ENCODE data around the gene C8A.

The C8A gene

DNA sequence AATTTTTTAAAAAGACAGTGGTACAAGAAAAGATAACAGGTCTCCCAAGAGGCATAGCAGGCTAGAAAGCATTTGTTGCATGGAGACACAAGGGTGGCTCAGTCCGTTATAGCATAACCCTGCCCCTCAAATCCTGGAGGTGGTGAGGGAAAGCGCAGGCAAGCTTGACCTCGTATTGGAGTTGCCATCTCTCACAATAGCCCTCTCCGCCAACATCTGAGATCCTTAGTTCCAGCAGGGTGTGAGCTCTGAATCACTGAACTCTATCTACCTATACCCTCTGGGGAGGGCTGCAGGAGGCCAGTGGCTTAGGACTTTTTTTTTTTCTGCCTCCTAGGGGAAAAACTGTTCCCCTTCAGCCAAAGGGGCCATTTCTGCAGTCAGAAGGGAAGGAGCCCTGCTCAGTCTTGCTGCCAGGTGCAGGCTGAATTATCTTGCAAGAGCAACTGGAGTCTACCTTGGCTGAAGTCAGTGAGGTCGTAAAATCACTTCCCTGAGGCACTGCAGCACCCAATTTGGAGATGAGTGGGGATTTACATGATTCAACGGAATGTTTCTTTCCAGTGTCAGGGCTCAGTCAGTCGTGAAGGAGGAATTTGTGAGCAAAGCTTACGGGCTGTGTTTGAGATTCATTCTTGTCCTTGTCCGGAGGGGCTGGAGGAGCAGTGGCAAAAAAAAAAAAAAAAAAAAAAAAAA, 17.2 kb upstream of the C8A start:
- ATAC-seq = no peak
- no peak for DNase-seq

DNA sequence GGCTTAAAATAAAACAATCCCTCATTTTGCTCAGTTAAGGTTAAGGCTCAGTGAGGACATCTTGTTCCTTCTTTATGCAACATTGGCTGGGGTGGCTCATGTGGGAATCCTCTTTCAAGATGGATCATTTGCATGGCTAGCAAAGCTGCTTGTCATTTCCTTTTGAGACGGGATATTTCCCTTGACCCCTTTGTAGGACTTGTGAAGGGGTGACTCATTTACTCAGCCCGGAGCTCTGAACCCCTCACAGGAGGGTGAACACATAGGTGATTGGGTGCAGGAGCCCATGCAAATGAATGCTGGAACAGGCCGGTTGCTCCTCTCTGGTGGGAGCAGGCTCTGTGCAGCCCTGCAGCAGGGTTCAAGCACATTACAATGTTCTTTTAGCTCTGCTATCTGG, 15.8 kb upstream of the C8A start:
- ATAC-seq (no peak), DNase-seq (no peak)

DNA sequence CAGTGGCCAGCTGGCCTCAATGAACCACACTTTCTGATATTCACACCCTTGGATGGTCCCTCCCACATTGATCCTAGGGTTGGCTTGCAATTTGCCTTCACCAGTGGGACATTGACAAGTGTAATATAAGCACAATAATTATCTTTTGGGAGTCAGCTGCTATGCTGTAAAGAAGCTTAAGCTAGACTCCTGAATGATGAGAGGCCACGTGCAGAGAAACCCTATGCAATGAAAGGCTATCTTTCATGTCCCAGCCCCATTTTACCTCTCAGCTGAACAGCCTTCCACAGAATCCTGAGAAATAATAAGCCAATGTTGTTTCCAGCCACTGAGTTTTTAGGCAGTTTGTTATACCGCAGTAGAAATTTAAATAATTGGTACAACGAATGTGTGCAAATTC, 11.1 kb upstream of the C8A start:
- no peak for ATAC-seq
- DNase-seq = no peak

DNA sequence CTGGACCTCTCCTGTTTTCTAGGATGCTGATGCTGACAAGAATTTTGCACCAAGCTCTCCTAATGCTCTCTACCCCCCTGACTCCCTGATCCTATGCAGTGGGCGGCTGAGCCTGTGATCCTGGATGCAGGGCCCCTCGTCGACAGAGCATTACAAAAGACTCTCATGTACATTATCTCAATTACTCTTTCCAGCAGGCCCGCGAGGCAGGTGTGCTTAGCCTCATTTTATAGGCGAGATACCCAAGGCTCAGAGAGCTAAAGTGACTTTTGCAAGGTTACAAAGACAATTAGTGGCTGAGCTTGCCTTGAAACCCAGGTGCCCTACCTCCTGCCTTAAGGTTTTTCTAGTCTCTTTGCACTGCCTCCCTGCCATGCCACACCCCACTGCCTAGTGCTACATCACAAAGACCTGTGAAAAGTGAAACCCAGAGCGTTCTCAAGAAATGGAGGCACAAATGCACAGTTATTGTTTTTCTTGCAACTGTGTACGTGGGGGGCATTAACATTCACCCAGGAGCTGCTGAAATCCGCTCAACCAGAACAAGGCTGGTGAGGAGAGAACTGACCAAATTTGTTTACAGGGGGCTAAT, 10.0 kb upstream of the C8A start:
- ATAC-seq (no peak), DNase-seq (no peak)

DNA sequence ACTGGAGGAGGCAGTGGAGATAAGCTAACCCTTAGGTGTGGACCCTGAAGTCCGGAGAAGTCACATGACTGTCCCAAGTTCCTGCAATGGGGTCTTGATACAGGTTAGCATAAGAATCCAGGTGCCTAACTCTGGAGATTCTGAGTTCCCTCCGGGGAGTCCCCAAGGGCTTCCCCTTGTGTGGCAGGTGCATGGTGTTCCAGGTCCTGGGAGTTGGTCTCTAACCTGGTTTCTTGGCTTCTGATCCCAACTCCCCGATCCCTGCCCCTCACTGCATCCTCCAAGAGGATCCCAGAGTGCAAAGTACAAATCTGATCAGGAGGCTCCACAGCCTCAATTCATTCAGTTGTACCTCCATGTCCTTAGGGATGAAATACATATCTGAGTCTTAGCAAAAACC, 9.3 kb upstream of the C8A start:
- DNase-seq (no peak), ATAC-seq (no peak)

DNA sequence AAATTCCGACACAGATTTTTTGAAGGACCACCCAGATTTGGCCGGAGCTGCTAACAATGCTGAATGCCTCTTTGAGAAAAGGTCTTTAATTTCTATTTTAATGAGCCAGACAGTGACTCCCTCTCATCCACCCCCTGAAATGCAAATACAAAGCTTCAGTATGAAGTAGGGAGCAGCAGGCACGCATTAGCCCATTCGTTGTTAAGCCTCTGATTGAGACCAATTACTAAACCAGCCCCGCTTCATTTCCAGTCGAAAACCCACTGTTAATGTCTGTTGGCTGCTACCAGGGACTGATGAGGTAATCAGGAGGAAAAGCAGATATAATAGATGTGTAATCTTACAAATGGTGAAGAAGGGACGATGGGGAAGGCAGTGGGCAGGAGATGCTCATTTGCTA, 4.8 kb upstream of the C8A start:
- DNase-seq (no peak), ATAC-seq (no peak)

DNA sequence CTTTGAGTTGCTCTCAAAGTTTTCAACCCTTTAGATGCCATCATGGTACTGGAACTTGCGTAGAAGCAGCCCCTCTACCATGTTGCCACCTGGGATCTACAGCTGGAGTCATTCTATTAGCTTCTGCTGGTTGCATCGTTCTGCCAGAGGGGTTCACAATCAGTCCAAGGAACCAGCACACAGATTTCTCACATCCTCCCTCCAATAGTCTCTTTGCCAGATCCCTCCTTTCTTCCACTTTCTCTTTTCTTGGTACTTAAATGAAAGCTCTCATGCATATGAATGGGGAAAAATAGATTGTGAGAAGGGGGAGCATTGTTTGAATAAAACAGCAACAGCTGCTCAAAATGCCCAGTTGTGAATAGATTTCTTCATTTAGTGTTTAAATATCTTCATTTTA, 4.2 kb upstream of the C8A start:
- ATAC-seq (no peak), DNase-seq (no peak)

DNA sequence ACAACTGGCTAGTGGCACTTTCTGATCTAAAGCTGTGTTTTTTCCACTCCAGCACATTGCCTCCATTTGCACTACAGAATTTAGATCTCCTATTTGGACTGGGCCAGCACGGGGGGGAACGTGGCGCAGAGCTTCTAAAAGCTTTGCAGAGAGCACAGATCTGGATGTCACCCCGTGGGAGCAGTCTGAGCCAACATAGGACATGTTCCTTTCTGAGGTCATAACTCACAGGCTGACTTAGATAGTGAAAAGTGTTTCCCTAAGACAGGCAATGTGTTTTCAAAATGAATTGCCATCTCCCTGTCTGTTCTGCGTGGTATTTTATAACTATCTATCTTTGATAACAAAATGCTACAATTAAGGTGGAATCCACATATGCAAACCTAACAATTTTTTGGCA, 3.7 kb upstream of the C8A start:
- no peak for DNase-seq
- ATAC-seq = no peak

DNA sequence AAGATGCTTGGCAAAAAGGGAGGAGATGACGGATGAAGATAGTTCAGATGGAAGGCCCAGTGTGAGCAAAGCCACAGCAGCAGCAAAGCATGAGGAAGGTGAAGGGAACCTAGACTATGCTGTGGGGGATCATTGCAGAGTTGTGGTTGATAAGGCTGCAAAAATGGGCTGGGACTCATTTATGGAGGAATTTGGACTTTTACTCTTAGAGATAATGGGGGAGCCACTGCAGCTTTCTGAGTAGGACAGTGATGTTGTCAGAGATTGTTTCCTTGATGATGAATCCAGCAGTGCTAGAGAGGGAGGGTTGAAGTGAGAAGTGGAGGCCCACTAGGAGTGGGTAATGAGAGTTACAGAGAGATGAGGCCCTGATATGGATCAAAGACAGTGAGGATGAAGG, 2.1 kb upstream of the C8A start:
- DNase-seq (no peak), ATAC-seq (no peak)

DNA sequence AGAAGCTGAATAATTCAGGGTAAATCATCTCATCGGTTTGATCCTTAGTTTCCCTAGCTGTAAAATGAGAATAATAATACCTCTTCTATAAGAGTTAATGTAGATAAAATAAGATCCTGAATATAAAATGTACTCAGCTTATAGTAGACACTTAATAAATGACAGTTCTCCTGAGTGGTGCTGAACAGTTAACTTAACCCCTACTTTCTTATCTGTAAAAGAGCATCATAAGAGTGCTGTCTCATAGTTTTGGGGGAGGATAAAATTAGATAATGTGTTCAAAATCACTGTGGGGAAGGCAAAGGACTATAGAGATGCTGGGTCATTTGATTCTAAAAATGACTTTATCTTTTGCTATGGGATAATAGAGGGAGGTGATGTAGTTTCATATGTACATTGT, 593 bp downstream of the C8A start:
- DNase-seq (no peak), ATAC-seq (no peak)

DNA sequence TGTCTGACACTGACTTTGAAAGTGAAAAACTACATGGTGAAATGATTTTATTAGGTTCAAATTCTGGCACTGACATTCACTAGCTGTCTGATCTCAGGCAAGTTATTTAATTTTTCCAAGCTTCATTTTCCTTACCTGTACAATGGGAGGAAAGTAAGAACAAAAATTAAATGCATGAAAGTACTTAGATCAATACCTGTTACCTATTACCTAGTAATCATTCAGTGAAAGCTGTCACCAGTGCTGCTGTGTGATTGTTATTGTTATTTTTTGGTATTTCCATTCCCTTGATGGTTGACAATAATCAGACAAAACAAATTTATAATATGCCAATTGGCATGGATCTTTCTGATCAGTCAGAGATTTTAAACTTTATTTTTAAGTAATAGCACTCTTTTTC, 1.6 kb downstream of the C8A start:
- no peak for DNase-seq

DNA sequence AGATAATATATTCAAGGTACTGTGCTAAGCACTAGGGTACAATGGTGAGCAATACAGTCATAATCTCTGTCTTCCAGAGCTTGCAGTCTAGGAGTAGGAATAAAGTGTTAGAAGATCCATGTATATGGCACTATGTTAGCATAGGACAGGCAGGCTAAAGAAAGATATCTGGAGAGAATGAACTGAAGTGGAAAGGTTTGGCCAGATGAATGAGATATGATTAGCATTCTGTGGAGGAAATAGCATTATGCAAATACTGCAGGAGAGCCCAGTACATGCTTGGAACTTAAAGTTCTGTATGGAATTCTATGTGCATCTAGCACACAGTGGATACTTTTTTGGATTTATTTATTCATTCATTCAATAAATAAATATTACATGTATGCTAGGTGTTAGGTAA, 4.7 kb downstream of the C8A start:
- DNase-seq (no peak), ATAC-seq (no peak)

More for the DNA sequence above, 1.6 kb downstream of the C8A start:
- ATAC-seq = no peak

DNA sequence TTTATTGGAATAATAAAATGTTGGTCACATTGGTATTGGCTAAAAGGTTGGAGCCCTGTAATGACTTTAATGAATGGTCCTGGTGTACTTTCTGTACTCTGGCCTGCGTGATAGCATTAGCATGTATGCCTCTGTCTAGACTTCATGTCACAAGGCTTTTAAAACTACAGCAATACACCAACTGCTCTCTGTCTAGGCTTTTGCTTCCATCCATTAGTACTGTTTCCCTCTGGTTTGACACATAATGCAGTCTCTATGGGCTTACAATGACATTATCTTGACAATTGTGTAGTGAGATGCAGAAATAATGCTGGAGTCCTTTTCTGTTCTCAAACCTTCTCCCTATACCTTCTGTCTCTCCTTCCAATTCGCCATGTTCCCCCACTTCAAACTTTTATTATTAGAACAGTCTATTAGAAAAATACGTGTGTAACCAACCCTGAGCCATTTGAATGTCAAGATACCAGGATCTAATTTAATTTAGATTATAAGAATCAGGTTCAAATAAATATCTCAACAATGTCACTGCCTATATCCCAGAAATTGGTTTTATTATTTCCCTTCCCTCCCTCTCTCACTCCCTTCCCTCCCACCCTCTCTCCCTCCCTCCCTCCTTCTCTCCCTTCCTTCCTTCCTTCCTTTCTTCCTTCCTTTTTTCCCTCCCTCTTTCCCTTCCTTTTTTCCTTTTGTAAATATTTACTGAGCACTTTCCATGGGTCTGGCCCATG, 8.8 kb downstream of the C8A start:
- ATAC-seq (no peak), DNase-seq (no peak)

DNA sequence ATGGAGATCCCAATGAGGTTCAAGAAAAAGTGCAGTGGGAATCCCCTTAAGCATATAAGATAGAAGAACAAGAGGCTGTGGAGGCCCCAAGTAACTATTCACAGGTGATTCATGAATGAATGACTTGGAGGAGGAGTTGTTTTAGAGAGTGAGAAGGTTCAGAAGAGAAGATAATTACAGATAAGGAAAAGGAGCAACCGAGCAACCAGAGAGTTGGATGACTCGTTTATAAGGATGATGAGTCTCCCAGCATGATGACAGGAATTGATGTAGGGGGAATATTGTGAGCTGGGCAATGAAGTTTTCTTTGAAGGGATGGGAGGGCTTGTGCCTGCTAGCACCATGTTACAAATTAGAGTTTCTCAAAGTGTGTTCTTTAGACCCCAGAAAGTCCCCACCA, 9.8 kb downstream of the C8A start:
- ATAC-seq (no peak), DNase-seq (no peak)

DNA sequence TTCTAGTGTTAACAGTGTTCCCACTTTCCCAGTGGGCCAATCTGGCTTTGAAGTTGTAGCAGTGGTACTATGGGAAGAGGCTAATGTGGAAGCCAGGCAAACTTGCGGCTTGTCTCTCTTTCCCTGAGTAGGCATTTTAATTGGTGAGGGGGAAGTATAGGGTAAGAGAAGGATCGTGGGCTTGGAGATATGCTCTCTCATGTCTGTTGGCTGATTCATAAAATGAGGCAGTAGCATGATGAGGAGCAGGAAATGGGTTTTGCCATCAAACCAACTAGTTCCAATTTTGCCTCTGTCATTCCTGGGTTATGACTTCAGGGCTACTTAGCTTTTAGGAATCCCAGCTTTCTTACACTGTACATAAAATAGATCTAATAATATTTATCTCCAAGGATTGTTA, 12.1 kb downstream of the C8A start:
- no peak for ATAC-seq
- DNase-seq = no peak

DNA sequence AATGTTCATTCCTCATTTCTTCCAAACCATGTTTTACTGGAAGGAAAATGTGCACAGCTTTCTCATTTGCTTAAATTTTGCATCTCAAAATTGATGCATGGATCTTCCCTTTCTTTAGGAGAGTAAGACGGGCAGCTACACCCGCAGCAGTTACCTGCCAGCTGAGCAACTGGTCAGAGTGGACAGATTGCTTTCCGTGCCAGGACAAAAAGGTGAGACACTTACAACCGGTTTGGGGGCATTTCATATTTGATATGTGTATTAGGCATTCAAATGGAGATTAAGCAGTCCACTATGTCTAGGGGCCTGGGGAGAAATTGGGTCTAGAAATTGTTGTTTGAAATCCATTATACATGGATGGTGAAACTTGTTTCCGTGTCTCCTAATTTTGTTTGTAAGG, 12.9 kb downstream of the C8A start:
- ATAC-seq (no peak), DNase-seq (no peak)

DNA sequence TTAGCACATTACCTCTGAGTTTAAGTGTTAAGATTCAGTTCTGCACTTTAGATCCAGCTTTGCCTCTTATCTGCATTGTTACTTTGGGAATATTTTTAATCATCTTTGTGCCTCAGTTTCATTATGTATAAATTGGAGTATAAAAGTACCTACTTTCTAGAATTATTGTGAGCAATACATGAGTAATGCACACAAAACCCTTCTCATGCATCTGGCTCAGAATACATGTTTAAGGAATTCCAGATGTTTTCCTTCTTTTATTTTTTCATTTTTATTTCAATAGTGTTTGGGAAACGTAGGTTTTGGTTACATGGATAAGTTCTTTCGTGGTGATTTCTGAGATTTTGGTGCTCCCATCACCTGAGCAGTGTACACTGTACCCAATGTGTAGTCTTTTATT, 14.2 kb downstream of the C8A start:
- ATAC-seq = no peak
- no peak for DNase-seq

DNA sequence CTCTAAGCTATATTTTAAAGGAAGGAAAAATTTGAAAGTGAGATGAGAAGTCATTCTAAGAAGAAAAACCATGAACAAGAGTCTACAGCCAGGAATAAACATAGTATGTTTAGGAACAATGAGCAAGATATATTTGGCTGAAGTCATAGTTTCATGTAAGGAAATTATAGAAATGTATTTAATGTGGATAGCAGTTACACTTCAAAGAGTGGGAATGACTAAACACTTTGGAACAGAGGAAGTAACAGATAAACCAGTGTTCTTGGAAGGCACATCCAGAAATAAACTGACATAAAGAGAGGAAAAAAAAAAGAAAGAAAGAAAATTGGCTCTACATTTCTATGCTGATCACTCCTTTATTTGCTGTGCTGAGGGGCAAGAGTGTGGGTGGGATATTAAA, 18.0 kb downstream of the C8A start:
- no peak for ATAC-seq

DNA sequence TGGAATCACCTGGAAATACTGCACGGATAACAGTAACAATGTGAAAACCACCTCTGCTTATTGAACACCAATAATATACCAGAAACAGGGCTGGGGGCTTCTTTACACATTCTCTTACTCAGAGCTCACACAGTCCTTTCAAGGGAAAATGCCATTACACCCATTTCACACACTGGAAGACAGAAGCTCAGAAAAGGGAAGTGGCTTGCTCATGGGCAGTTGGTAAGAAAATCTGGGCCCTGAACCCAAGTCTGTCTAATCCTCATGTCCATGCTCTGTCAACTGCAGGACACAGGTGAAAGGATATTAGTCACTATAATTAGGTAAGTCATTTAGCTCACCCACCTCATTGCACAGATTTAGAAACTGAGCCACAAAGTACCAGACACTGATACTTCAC, 18.6 kb downstream of the C8A start:
- DNase-seq (no peak), ATAC-seq (no peak)

More for the DNA sequence above, 18.0 kb downstream of the C8A start:
- DNase-seq = no peak

DNA sequence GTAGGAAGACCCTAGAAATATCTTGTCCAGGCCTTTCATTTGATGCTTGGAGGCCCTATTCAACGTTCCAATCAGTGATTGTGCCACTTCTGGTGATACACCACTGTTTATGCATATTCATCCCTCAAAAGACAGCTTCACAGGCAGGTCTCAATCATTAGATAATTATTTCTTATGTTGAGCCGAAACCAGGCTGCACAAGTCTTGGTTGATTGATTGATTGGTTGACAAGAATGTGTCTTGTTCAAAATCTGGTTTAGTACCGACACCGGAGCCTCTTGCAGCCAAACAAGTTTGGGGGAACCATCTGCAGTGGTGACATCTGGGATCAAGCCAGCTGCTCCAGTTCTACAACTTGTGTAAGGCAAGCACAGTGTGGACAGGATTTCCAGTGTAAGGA, 20.1 kb downstream of the C8A start:
- no peak for DNase-seq
- no peak for ATAC-seq

DNA sequence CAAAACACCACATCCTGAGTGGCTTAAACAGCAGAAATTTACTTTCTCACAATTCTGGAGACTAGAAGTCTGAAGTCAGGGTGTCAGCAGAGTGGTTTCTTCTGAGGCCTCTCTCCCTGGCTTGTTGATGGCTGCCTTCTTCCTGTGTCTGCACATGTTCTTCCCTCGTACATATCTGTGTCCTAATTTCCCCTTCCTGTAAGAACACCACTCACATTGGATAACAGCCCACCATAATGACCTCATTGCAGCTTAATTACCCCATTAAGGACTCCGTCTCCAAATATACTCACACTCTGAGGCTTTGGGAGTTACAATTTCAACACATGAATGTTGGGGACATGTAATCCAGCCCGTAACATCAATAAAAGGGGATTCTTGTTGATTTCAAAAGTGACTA, 23.4 kb downstream of the C8A start:
- DNase-seq (no peak), ATAC-seq (no peak)

DNA sequence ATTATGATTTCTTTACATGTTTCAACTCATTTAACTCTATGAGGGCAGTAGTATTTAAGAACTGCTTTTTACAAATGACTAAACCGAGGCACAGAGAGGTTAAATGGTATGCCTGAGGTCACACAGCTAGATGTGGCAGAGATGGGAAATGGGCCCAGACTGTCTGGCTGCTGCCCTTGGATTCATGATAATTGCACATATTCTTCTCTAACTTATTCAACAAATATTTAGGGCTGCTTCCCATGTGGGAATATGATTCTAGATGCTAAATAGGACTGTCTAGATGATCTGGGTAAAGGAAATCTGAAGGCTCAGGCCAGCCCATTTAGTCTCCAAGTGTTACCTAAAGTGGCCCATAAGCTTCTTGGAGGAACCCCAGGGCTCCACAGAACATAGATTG, 26.2 kb downstream of the C8A start:
- DNase-seq (no peak), ATAC-seq (no peak)

DNA sequence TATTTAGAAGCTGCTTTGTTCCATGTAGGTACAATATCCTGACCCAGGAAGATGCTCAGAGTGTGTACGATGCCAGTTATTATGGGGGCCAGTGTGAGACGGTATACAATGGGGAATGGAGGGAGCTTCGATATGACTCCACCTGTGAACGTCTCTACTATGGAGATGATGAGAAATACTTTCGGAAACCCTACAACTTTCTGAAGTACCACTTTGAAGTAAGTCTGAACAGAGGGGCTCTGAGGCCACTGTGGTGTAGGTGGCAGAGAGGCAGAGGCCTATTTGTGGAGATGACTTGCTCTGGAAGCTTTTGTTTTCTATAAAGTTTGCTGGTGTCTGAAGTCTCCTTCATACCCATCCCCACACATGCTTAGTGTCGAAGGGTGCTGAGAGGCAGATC, 26.8 kb downstream of the C8A start:
- ATAC-seq (no peak), DNase-seq (no peak)

DNA sequence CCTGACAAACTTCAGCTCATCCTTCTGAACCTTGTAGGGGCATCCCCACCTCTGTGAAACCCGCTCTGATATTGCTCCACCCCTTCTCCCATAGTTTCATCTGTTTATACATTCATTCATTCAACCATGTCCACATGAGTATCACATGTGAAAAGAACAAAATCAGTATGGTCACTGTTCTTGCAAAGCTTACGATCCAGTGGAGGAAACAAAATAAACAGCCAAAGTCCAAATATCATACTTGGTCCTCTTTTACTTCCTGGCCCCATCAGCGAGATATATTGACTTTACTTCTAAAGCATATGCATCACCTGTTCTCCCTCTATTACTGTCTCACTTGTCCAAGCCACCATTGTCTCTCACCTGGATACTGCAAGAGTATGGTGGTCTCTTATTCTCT, 35.6 kb downstream of the C8A start:
- ATAC-seq (no peak), DNase-seq (no peak)
